Ishikawa (cell line): ENCODE data around the gene KCNK1.

Experiments used
- CEBPB ChIP-seq: IDR thresholded peaks from 2 replicates; pipeline ENCODE4 v1.6.1; 2012
- EP300 ChIP-seq: IDR thresholded peaks from 2 replicates; pipeline ENCODE4 v1.6.1; 2012; ENCODE audit warnings: borderline replicate concordance
- RAD21 ChIP-seq: IDR thresholded peaks from 2 replicates; pipeline ENCODE4 v1.6.1; 2012; ENCODE audit warnings: low read depth
- TAF1 ChIP-seq: IDR thresholded peaks from 2 replicates; pipeline ENCODE4 v1.6.1; 2012; ENCODE audit warnings: low read depth, mild to moderate bottlenecking
- YY1 ChIP-seq: IDR thresholded peaks from 2 replicates; pipeline ENCODE4 v1.6.1; 2012; ENCODE audit warnings: low read depth
- ZBTB7A ChIP-seq: IDR thresholded peaks from 2 replicates; pipeline ENCODE4 v1.6.1; 2012; ENCODE audit warnings: low read depth
- TF ChIP-seq, protein P1 (sequence below): IDR thresholded peaks from 2 replicates; pipeline ENCODE4 v1.6.1; 2012
- TF ChIP-seq, protein P2 (sequence below): IDR thresholded peaks from 2 replicates; pipeline ENCODE4 v1.6.1; 2012
- TF ChIP-seq, protein P3 (sequence below): IDR thresholded peaks from 2 replicates; pipeline ENCODE4 v1.6.1; 2012; ENCODE audit warnings: low read depth, mild to moderate bottlenecking

DNA sequence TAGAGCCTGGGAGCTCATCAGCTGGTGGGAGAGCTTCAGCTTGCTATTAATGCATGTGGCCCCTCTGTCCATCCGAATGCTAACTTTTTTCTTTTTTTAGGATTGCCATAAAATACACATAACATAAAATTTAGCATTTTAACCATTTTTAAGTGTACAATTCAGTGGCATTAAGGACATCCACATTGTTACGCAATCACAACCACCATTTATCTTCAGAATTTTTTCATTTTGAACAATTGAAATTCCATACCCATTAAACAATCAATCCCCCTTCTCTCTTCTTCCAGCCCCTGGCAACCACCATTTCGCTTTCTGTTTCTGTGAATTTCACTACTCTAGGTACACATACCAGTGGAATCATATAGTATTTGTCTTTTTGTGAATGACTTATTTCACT lies 4.9 kb upstream of the KCNK1 start:
- TF ChIP-seq ZBTB7A (no peak), YY1 (no peak), RAD21 (no peak), TAF1 (no peak), EP300 (no peak), CEBPB (peak; percentile 65)
- TF ChIP-seq, protein P1, sequence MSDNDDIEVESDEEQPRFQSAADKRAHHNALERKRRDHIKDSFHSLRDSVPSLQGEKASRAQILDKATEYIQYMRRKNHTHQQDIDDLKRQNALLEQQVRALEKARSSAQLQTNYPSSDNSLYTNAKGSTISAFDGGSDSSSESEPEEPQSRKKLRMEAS = no peak
- TF ChIP-seq, protein P2, sequence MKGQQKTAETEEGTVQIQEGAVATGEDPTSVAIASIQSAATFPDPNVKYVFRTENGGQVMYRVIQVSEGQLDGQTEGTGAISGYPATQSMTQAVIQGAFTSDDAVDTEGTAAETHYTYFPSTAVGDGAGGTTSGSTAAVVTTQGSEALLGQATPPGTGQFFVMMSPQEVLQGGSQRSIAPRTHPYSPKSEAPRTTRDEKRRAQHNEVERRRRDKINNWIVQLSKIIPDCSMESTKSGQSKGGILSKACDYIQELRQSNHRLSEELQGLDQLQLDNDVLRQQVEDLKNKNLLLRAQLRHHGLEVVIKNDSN = no peak
- TF ChIP-seq, protein P3, sequence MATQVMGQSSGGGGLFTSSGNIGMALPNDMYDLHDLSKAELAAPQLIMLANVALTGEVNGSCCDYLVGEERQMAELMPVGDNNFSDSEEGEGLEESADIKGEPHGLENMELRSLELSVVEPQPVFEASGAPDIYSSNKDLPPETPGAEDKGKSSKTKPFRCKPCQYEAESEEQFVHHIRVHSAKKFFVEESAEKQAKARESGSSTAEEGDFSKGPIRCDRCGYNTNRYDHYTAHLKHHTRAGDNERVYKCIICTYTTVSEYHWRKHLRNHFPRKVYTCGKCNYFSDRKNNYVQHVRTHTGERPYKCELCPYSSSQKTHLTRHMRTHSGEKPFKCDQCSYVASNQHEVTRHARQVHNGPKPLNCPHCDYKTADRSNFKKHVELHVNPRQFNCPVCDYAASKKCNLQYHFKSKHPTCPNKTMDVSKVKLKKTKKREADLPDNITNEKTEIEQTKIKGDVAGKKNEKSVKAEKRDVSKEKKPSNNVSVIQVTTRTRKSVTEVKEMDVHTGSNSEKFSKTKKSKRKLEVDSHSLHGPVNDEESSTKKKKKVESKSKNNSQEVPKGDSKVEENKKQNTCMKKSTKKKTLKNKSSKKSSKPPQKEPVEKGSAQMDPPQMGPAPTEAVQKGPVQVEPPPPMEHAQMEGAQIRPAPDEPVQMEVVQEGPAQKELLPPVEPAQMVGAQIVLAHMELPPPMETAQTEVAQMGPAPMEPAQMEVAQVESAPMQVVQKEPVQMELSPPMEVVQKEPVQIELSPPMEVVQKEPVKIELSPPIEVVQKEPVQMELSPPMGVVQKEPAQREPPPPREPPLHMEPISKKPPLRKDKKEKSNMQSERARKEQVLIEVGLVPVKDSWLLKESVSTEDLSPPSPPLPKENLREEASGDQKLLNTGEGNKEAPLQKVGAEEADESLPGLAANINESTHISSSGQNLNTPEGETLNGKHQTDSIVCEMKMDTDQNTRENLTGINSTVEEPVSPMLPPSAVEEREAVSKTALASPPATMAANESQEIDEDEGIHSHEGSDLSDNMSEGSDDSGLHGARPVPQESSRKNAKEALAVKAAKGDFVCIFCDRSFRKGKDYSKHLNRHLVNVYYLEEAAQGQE = no peak
